Measurements from ENCODE around the gene OSCP1. TPM values are rescaled to one million over a fixed set of nuclear protein-coding genes. Genes with fewer than 3 reads are reported as not detected.
A peak's percentile ranks its signal among the peaks of the same experiment; 100 is the strongest.

OSCP1 gene
- total and polyA plus RNA-seq, 9 donors, result 9.1 to 27.7 (median 12.2) TPM

- H3K36me3 ChIP-seq, result no peaks in the 10 kb centered on the region
- intact Hi-C loops (cut with DNase I), result no loop called here
- WGBS, 3 donors, result 76 to 100% (median 84%) methylated on average over 1 of the region's 1 CpG
- no peak for DNase-seq
- no peak for TF ChIP-seq POLR2A (IDR thresholded peaks at IDR 0.05)
- TF ChIP-seq, protein P1, sequence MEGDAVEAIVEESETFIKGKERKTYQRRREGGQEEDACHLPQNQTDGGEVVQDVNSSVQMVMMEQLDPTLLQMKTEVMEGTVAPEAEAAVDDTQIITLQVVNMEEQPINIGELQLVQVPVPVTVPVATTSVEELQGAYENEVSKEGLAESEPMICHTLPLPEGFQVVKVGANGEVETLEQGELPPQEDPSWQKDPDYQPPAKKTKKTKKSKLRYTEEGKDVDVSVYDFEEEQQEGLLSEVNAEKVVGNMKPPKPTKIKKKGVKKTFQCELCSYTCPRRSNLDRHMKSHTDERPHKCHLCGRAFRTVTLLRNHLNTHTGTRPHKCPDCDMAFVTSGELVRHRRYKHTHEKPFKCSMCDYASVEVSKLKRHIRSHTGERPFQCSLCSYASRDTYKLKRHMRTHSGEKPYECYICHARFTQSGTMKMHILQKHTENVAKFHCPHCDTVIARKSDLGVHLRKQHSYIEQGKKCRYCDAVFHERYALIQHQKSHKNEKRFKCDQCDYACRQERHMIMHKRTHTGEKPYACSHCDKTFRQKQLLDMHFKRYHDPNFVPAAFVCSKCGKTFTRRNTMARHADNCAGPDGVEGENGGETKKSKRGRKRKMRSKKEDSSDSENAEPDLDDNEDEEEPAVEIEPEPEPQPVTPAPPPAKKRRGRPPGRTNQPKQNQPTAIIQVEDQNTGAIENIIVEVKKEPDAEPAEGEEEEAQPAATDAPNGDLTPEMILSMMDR (IDR thresholded peaks at IDR 0.05), result no peak
- TF ChIP-seq EP300 (IDR thresholded peaks at IDR 0.05), result no peak
- no peak overlapping the region for H3K27ac ChIP-seq
- no peaks in the 10 kb centered on the region for H3K9me3 ChIP-seq
- H3K4me3 ChIP-seq, result no peak overlapping the region
- H3K4me1 ChIP-seq (ENCODE audit: insufficient read depth), result no peaks in the 10 kb centered on the region
- no peaks in the 10 kb centered on the region for H3K27me3 ChIP-seq
These were observed 43.8 kb downstream of the OSCP1 start for GRCh38 chr1:36406440-36406839.

DNA sequence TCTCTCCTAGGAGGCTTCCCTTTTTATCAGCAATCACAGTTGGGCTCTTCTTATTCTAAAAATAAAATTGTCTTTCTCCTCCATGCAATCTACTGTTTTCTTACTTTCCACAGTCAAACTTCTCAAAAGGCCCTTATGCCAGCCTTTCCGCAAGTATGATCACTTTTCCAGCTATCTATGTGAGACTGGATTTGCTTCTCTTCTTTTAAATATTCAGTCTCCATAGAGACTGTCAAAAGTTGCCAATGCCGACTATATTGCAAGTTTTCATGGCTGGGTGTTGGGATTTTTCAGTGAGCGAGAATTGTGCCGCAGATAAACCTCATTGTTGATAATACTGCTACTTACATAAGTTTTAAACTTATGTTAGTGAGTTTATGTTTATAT lies 47.8 kb downstream of the OSCP1 start:
- intact Hi-C loops (cut with DNase I), result no loop called here
- TF ChIP-seq POLR2A (IDR thresholded peaks at IDR 0.05) (no peak), EP300 (IDR thresholded peaks at IDR 0.05) (no peak)
- TF ChIP-seq, protein P1 (IDR thresholded peaks at IDR 0.05), result no peak
- H3K9me3 ChIP-seq, result no peaks in the 10 kb centered on the region
- H3K27me3 ChIP-seq, result no peaks in the 10 kb centered on the region
- H3K27ac ChIP-seq, result no peak overlapping the region
- no peak for DNase-seq
- 85 to 92% (median 85%) methylated on average over 4 of the region's 4 CpGs for WGBS, 3 donors
- no peaks in the 10 kb centered on the region for H3K4me1 ChIP-seq (ENCODE audit: insufficient read depth)
- H3K36me3 ChIP-seq, result no peaks in the 10 kb centered on the region
- no peak overlapping the region for H3K4me3 ChIP-seq

- Histone ChIP-seq H3K4me3 (no peak overlapping the region), H3K36me3 (no peaks in the 10 kb centered on the region), H3K4me1 (ENCODE audit: insufficient read depth) (no peaks in the 10 kb centered on the region), H3K27ac (no peak overlapping the region), H3K9me3 (no peaks in the 10 kb centered on the region), H3K27me3 (no peaks in the 10 kb centered on the region)
- TF ChIP-seq EP300 (IDR thresholded peaks at IDR 0.05) (no peak), POLR2A (IDR thresholded peaks at IDR 0.05) (no peak)
- TF ChIP-seq, protein P1 (IDR thresholded peaks at IDR 0.05), result no peak
- intact Hi-C loops (cut with DNase I), result no loop called here
- WGBS, 3 donors, result 89 to 96% (median 92%) methylated on average over 11 to 12 of the region's 12 CpGs
- peak in 1 of 5 donors; percentile 21 for DNase-seq
These were observed 48.4 kb downstream of the OSCP1 start for GRCh38 chr1:36401602-36402503.

- Histone ChIP-seq H3K9me3 (no peaks in the 10 kb centered on the region), H3K27ac (no peak overlapping the region), H3K4me1 (ENCODE audit: insufficient read depth) (peaks cover 3% of the 10 kb centered on the region), H3K36me3 (no peaks in the 10 kb centered on the region), H3K27me3 (no peaks in the 10 kb centered on the region), H3K4me3 (no peak overlapping the region)
- DNase-seq, result peak in 3 of 5 donors; percentile 28 to 52 (median 49)
- TF ChIP-seq EP300 (IDR thresholded peaks at IDR 0.05), result no peak
- TF ChIP-seq POLR2A (IDR thresholded peaks at IDR 0.05), result no peak
- TF ChIP-seq, protein P1 (IDR thresholded peaks at IDR 0.05), result no peak
- intact Hi-C loops (cut with DNase I), result no loop called here
- WGBS, 3 donors, result 67 to 81% (median 76%) methylated on average over 22 of the region's 22 CpGs
These were observed 49.2 kb downstream of the OSCP1 start for GRCh38 chr1:36400825-36401601.
